ENCODE results near the gene CSF2. TPM values are rescaled to one million over a fixed set of nuclear protein-coding genes. Genes with fewer than 3 reads are reported as not detected.

The CSF2 gene
- total RNA-seq, 1 experiment from 2014 or later: not detected

- Histone ChIP-seq H3K27ac (ENCODE audit: low read length) (no peak overlapping the region), H3K4me3 (ENCODE audit: low read depth in 2 of 2, low read length in 2 of 2) (no peak overlapping the region), H3K36me3 (ENCODE audit: control insufficient read depth, insufficient read depth, low read length) (no peaks in the 10 kb centered on the region), H3K9me3 (ENCODE audit: control insufficient read depth, insufficient read depth, low read depth, low read length) (no peaks in the 10 kb centered on the region), H3K27me3 (ENCODE audit: control insufficient read depth, insufficient read depth, low read length) (peaks cover 20% of the 10 kb centered on the region), H3K4me1 (ENCODE audit: control insufficient read depth, insufficient read depth, low read length) (no peaks in the 10 kb centered on the region)
- in situ Hi-C loops (cut with HindIII; ENCODE audit: low pct_unique_long_range_greater_than_20kb, low sequenced_read_pairs) (no loop called here), intact Hi-C loops (cut with micrococcal nuclease; ENCODE audit: unreplicated experiment) (no loop called here)
- no peak for ATAC-seq
- ChIA-PET CTCF (no interaction called here), POLR2A (interaction anchor here (0.7 kb wide), 1 partner anchor 557 kb away, joined by 29 read pairs; no protein-coding TSS in a partner anchor)
- TF ChIP-seq POLR2AphosphoS5 (IDR thresholded peaks at IDR 0.05; ENCODE audit: low read depth, low read length) (no peak), SIN3A (IDR thresholded peaks at IDR 0.05; ENCODE audit: borderline replicate concordance, insufficient read depth, low read depth, low read length) (no peak), REST (IDR thresholded peaks at IDR 0.05; ENCODE audit: insufficient read depth in 1 of 2, low read depth in 2 of 2, low read length in 1 of 2) (no peak), TCF7L2 (IDR thresholded peaks at IDR 0.05; ENCODE audit: low read depth, low read length) (no peak), CTCF (IDR thresholded peaks at IDR 0.05) (no peak)
- no peak for DNase-seq (ENCODE audit: low read depth, low spot score)
- no TSS peak for BruUV-seq (replicated peaks)
Measured at GRCh38 chr5:132029609-132030330, 43.8 kb upstream of the CSF2 start.

DNA sequence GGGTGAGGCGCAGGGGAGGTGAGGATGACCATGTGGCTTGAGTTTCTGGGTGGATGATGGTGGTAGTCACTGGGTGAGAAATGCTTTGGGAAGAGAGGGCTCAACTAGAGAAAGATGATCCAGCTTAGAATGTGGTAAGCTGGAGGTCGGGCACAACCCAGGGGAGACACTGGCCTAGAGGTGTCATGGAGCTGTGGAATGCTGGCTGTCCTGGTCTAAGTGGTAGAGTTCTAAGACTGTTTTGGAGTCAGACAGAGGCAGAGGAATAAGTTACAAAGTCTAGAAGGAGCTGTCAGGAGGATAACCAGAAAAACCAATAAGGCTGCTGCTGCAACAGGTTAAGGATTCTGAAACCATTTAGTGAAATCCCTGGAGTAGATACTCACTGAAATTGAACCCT, 43.0 kb upstream of the CSF2 start:
- no TSS peak for BruUV-seq (replicated peaks)
- intact Hi-C loops (cut with micrococcal nuclease; ENCODE audit: unreplicated experiment) (no loop called here), in situ Hi-C loops (cut with HindIII; ENCODE audit: low pct_unique_long_range_greater_than_20kb, low sequenced_read_pairs) (no loop called here)
- ATAC-seq: no peak
- Histone ChIP-seq H3K9me3 (ENCODE audit: control insufficient read depth, insufficient read depth, low read depth, low read length) (no peaks in the 10 kb centered on the region), H3K4me3 (ENCODE audit: low read depth in 2 of 2, low read length in 2 of 2) (no peak overlapping the region), H3K4me1 (ENCODE audit: control insufficient read depth, insufficient read depth, low read length) (no peaks in the 10 kb centered on the region), H3K27ac (ENCODE audit: low read length) (no peak overlapping the region), H3K36me3 (ENCODE audit: control insufficient read depth, insufficient read depth, low read length) (no peaks in the 10 kb centered on the region), H3K27me3 (ENCODE audit: control insufficient read depth, insufficient read depth, low read length) (peaks cover 20% of the 10 kb centered on the region)
- ChIA-PET POLR2A (no interaction called here), CTCF (no interaction called here)
- DNase-seq (ENCODE audit: low read depth, low spot score): no peak
- TF ChIP-seq CTCF (IDR thresholded peaks at IDR 0.05): no peak
- TF ChIP-seq POLR2AphosphoS5 (IDR thresholded peaks at IDR 0.05; ENCODE audit: low read depth, low read length): no peak
- TF ChIP-seq TCF7L2 (IDR thresholded peaks at IDR 0.05; ENCODE audit: low read depth, low read length): no peak
- TF ChIP-seq REST (IDR thresholded peaks at IDR 0.05; ENCODE audit: insufficient read depth in 1 of 2, low read depth in 2 of 2, low read length in 1 of 2): no peak
- no peak for TF ChIP-seq SIN3A (IDR thresholded peaks at IDR 0.05; ENCODE audit: borderline replicate concordance, insufficient read depth, low read depth, low read length)

All from Panc1 (cell line).